Heart right ventricle (tissue), 16 donors: ENCODE measurements around the gene DENND1A. TPM values are rescaled to one million over a fixed set of nuclear protein-coding genes. Genes with fewer than 3 reads are reported as not detected.

Experiments used
- ATAC-seq, 8 donors: fragments of 200-7000 bp; cut with Tn5 transposase; one replicate each; pipeline ENCODE4 v1.9.1; 2020; ENCODE audit warnings: mild to moderate bottlenecking in 8 of 8, moderate library complexity in 8 of 8, moderate number of reproducible peaks in 1 of 8
- DNase-seq, 2 donors: peaks; one replicate each; pipeline ENCODE4 v3.0.0-alpha.2; 2020
- H3K27ac ChIP-seq, 10 donors: fragments of 200-600 bp; sonication (generic) in 2 of 10; one replicate each; pipeline versions ENCODE4 v1.5.0 to v1.8.0; 2020 to 2022; ENCODE audit warnings: mild to moderate bottlenecking in 3 of 10
- H3K27me3 ChIP-seq, 7 donors: fragments of 200-600 bp; one replicate each; pipeline ENCODE4 v1.8.0; 2021 to 2022; ENCODE audit warnings: mild to moderate bottlenecking in 2 of 7
- H3K36me3 ChIP-seq, 9 donors: fragments of 200-600 bp; sonication (generic) in 1 of 9; one replicate each; pipeline versions ENCODE4 v1.5.0 to v1.8.0; 2020 to 2022; ENCODE audit warnings: mild to moderate bottlenecking in 2 of 9
- H3K4me1 ChIP-seq, 9 donors: fragments of 200-600 bp; sonication (generic) in 1 of 9; one replicate each; pipeline versions ENCODE4 v1.5.0 to v1.8.0; 2020 to 2022; ENCODE audit warnings: mild to moderate bottlenecking in 4 of 9
- H3K4me3 ChIP-seq, 10 donors: fragments of 200-600 bp; sonication (generic) in 2 of 10; one replicate each; pipeline versions ENCODE4 v1.5.0 to v1.8.0; 2020 to 2022; ENCODE audit warnings: mild to moderate bottlenecking in 7 of 10, moderate library complexity in 2 of 10
- H3K9me3 ChIP-seq, 11 donors: fragments of 200-600 bp in 10 of 11; sonication (generic) in 2 of 11; one replicate each; pipeline versions ENCODE4 v1.5.0 to v1.8.0; 2013 to 2022; ENCODE audit warnings: mild to moderate bottlenecking in 2 of 11, control low read depth in 1 of 11, moderate library complexity in 1 of 11
- WGBS, 2 donors: extraction: QIAGEN DNeasy Blood & Tissue Kit; methylation state at CpG; one replicate each; pipeline ENCODE4 v1.1.7; 2013; ENCODE audit warnings: inconsistent platforms in 1 of 2; 5-methylcytosine and 5-hydroxymethylcytosine counted together
- intact Hi-C, 10 donors: fragments of 100-400 bp; cut with DNase I; formaldehyde crosslinking; loops; one replicate each; pipeline versions ENCODE4 v1.11.1 to v1.14.2; 2022
- polyA plus RNA-seq, 2 donors: library from polyadenylated mRNA; stranded (reverse); fragments of 200-250 nt; gene quantifications; one replicate each; pipeline ENCODE4 v1.2.3, GENCODE V29; 2013
- total RNA-seq, 10 donors: library from RNA; stranded (reverse); fragmentation: NEBNext Ultra II Directional in 3 of 10; extraction: Animal tissue kit (Norgen Biotek cat#: 25700) in 3 of 10; gene quantifications; one replicate each; pipeline versions ENCODE4 v1.2.1 to v1.2.4, GENCODE V29; 2021 to 2023
- TF ChIP-seq, protein P1 (sequence below), 9 donors: fragments of 200-600 bp; sonication (generic) in 2 of 9; IDR thresholded peaks; one replicate each; pipeline versions ENCODE4 v1.5.0 to v1.8.0; 2021 to 2022; ENCODE audit warnings: antibody characterized with exemption in 9 of 9, mild to moderate bottlenecking in 5 of 9, moderate library complexity in 1 of 9
- donor health status: Arrhythmogenic right ventricular cardiomyopathy.
- donor health status: ischemic (EF 13 %, LVEDD 7.1; RV severe dilation, severe dysfunction).
- donor health status: healthy with polysubstance abuse.
- donor health status: DM: no; HTN: yes; CAD: no.
- donor health status: DM: no; HTN: no; CAD: no.
- donor health status: ischemic (EF 25% LVEDD 6.9; RV normal size, moderate dysfunction).
- donor health status: ischemic (EF 25% LVEDD 5.7; RV mildly dilated, moderate dysfunction).
- donor health status: healthy.
- donor health status: DM: yes; HTN: yes; CAD: no.
- donor health status: Ischemic cardiomyopathy.
- donor health status: ischemic (EF 35%, LVEDD 5.7; RV mildly dilated, moderate dysfunction).
- donor health status: nonischemic (EF 11% LVEDD 7.7; RV severe dilation, severe dysfunction).
- donor health status: DM: yes; HTN: yes; CAD: no.
- donor health status: PGD.
- donor health status: ischemic (EF 29% LVEDD 5.4; RV normal size, mild dysfunction).
- donor health status: nonischemic (EF 23%, LVEDD 6.1; RV moderate dilation, normal function).

The DENND1A gene
- total and polyA plus RNA-seq, 12 donors = 7.3 to 19.6 (median 12.2) TPM

DNA sequence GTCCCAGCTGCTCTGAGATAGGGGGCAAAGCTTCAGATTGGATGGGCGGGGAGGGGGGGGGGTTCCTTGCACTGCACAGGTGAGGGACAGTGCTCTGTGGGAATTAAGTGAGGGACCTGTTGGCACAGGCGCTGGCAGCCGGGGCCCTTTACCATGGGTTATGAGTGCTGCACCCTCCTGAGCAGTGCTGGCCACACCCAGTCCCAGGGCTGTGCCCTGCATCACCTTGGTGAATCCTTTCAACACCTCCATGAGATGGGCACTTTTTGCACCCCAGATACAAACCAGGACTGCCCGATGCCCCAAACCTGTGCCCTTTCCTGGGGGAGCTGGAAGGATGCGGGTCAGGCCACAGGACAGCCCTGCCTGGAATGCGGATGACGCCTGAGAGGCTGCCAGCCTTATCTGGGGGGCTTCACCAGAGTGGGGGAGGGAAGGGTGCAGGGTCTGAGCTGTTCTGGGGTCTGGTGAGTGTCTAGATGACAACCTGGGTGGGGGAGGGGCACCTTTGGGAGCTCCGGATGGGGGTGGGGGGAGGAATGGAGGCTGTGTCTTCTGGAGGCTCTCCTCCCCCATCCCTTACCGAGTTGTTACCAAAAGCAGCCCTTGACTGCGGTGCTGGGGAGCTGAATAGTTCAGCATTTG is 568.7 kb downstream of the DENND1A start:
- intact Hi-C loops = no loop called here
- Histone ChIP-seq H3K27ac (no peak overlapping the region), H3K4me1 (peaks cover 0 to 9% (median 0%) of the 10 kb centered on the region in 9 donors), H3K4me3 (no peak overlapping the region), H3K27me3 (peaks cover 0 to 19% (median 0%) of the 10 kb centered on the region in 7 donors), H3K9me3 (no peaks in the 10 kb centered on the region), H3K36me3 (no peaks in the 10 kb centered on the region)
- TF ChIP-seq, protein P1, sequence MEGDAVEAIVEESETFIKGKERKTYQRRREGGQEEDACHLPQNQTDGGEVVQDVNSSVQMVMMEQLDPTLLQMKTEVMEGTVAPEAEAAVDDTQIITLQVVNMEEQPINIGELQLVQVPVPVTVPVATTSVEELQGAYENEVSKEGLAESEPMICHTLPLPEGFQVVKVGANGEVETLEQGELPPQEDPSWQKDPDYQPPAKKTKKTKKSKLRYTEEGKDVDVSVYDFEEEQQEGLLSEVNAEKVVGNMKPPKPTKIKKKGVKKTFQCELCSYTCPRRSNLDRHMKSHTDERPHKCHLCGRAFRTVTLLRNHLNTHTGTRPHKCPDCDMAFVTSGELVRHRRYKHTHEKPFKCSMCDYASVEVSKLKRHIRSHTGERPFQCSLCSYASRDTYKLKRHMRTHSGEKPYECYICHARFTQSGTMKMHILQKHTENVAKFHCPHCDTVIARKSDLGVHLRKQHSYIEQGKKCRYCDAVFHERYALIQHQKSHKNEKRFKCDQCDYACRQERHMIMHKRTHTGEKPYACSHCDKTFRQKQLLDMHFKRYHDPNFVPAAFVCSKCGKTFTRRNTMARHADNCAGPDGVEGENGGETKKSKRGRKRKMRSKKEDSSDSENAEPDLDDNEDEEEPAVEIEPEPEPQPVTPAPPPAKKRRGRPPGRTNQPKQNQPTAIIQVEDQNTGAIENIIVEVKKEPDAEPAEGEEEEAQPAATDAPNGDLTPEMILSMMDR (IDR thresholded peaks at IDR 0.05) = no peak
- DNase-seq (no peak), ATAC-seq (no peak)
- WGBS, 2 donors = 28 to 37% methylated on average over 10 of the region's 10 CpGs

DNA sequence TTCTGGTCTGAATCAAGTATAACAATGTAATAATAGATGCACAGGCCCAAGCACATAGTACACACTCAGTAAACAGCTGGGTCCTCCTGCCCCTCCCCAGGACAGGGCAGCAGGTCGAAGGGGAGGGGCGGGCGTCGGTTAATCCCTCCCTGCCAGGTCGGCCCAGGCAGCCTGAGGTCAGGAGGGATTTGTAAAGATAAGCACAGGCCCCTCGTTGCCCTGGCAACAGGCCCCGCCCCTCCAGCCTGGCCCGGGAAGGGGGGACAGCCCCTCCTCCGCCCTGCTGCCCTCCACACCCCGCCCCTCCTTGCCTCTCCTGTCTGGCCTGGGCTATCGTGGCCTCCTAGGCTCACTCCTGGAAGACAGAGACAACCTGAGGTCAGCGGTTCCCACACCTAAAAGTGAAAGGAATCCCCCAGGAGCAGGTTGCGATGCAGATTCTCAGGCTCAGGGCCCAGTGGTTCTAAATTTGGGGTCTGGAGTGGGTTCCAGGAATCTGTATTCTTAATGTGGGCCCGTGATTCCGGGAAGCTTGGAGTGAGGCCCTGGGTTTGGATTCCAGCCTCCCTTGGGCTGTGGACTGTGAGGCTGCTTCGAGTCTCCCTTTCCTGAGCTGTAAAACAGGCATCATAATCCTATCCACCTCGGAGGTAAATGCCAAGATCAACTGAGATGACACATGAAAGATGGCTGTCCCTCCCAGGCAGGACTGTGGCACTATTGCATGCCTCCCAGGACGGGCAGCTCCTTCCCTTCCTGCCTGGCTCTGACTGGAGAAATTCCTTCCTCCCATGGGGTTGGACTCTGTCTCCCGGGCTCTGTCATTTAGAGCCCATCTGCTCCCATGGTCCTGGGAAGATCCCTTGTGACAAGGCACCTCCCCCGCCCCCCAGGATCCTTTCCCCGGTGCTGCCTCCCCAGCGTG is 569.5 kb downstream of the DENND1A start:
- peak in 1 of 8 donors; percentile 29 for ATAC-seq

DNA sequence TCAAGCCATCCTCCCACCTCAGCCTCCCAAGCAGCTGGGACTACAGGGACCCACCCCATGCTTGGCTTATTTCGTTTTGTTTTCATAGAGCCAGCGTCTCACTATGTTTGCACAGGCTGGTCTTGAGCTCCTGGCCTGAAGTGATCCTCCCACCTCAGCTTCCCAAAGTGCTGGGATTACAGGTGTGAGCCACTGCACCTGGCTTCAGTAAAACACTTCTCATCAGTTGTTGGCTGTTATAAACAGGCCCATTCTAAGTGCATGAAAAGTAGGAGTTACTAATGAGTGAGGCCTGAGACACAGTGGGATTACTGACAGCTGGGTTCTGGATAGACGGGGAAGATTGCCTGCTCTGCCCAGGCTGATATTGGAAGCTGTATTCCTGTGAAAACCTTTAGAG is 570.4 kb downstream of the DENND1A start:
- H3K4me3 ChIP-seq = no peak overlapping the region
- no peak for DNase-seq
- WGBS, 2 donors = 81 to 89% methylated on average over 3 of the region's 3 CpGs
- intact Hi-C loops = loop anchor here in 3 of 10 donors (10.0 kb wide), 3 partner anchors 275 to 895 kb away; no protein-coding TSS in a partner anchor
- H3K27me3 ChIP-seq = peaks cover 0 to 31% (median 5%) of the 10 kb centered on the region in 7 donors
- TF ChIP-seq, protein P1 (IDR thresholded peaks at IDR 0.05) = no peak
- H3K4me1 ChIP-seq = peaks cover 0 to 9% (median 0%) of the 10 kb centered on the region in 9 donors
- ATAC-seq = no peak
- no peak overlapping the region for H3K27ac ChIP-seq
- H3K9me3 ChIP-seq = no peaks in the 10 kb centered on the region
- no peaks in the 10 kb centered on the region for H3K36me3 ChIP-seq

More for the DNA sequence above, 569.5 kb downstream of the DENND1A start:
- H3K27me3 ChIP-seq = peaks cover 0 to 23% (median 0%) of the 10 kb centered on the region in 7 donors
- H3K4me3 ChIP-seq = no peak overlapping the region
- TF ChIP-seq, protein P1 (IDR thresholded peaks at IDR 0.05) = no peak
- H3K9me3 ChIP-seq = no peaks in the 10 kb centered on the region
- DNase-seq = no peak
- H3K36me3 ChIP-seq = no peaks in the 10 kb centered on the region
- no peak overlapping the region for H3K27ac ChIP-seq
- intact Hi-C loops = no loop called here
- 30 to 33% methylated on average over 22 of the region's 22 CpGs for WGBS, 2 donors
- peaks cover 0 to 9% (median 0%) of the 10 kb centered on the region in 9 donors for H3K4me1 ChIP-seq

DNA sequence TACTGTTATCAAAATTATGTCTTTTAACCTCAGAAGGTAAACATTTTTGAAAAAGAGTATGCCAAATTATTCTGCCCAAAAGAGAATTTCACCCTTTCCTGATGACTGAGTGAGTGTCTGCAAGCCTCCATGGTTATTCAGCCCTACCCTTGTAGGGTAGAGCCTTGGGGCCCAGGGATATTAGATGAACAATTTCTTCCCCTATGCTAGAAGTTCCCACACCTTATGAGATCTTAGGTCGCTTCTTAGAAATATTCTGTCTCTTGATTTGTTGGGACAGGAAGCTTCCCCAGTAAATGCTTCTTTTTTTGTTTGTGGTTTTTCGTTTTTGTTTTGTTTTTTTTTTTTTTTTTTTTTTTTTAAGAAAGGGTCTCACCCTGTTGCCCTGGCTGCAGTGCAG is 570.8 kb downstream of the DENND1A start:
- no peak overlapping the region for H3K27ac ChIP-seq

More for the DNA sequence above, 570.8 kb downstream of the DENND1A start:
- DNase-seq (no peak), ATAC-seq (no peak)
- TF ChIP-seq, protein P1 (IDR thresholded peaks at IDR 0.05) = no peak
- H3K4me1 ChIP-seq = peaks cover 0 to 12% (median 0%) of the 10 kb centered on the region in 9 donors
- no peaks in the 10 kb centered on the region for H3K36me3 ChIP-seq
- intact Hi-C loops = loop anchor here in 3 of 10 donors (10.0 kb wide), 3 partner anchors 274 to 894 kb away; no protein-coding TSS in a partner anchor
- WGBS, 2 donors = 81 to 94% methylated on average over 2 of the region's 2 CpGs
- peaks cover 0 to 36% (median 9%) of the 10 kb centered on the region in 7 donors for H3K27me3 ChIP-seq
- H3K9me3 ChIP-seq = no peaks in the 10 kb centered on the region
- H3K4me3 ChIP-seq = no peak overlapping the region
